GM12874 (cell line): ENCODE data around the gene DCAF15.

Source experiments
- TF ChIP-seq, protein P1 (sequence below): IDR thresholded peaks from 2 replicates; pipeline ENCODE4 v1.5.1; 2011; ENCODE audit warnings: low read depth, mild to moderate bottlenecking, control low read depth, low read length, moderate library complexity; ENCODE audit not compliant: insufficient read depth

DCAF15 gene

GRCh38 chr19:13995878-13996765 lies 43.8 kb downstream of the DCAF15 start:
- TF ChIP-seq, protein P1, sequence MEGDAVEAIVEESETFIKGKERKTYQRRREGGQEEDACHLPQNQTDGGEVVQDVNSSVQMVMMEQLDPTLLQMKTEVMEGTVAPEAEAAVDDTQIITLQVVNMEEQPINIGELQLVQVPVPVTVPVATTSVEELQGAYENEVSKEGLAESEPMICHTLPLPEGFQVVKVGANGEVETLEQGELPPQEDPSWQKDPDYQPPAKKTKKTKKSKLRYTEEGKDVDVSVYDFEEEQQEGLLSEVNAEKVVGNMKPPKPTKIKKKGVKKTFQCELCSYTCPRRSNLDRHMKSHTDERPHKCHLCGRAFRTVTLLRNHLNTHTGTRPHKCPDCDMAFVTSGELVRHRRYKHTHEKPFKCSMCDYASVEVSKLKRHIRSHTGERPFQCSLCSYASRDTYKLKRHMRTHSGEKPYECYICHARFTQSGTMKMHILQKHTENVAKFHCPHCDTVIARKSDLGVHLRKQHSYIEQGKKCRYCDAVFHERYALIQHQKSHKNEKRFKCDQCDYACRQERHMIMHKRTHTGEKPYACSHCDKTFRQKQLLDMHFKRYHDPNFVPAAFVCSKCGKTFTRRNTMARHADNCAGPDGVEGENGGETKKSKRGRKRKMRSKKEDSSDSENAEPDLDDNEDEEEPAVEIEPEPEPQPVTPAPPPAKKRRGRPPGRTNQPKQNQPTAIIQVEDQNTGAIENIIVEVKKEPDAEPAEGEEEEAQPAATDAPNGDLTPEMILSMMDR, result no peak

- TF ChIP-seq, protein P1, result no peak
Observed at GRCh38 chr19:13996928-13997630, 44.8 kb downstream of the DCAF15 start.

- TF ChIP-seq, protein P1, result no peak
Observed at GRCh38 chr19:13997631-13997962, 45.3 kb downstream of the DCAF15 start.

DNA sequence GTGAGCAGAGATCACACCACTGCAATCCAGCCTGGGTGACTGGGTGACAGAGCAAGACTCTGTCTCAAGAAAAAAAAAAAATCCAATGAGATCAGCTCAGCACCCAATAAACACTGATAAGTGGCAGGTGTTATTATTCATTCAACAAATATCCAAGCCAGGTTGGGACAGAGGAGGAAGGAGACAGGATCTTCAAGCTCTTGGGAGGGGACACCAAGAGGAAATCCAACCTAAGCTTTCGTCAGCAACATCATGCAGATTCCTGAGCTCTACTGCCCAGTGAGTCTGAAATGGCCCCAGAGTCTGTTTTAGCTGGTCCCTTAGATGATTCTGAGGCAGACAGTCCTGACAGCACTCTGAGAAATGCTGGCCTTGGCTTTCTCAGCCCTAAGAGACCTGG lies 46.1 kb downstream of the DCAF15 start:
- TF ChIP-seq, protein P1, result no peak

- TF ChIP-seq, protein P1, result no peak
Observed at GRCh38 chr19:13999085-13999484, 46.8 kb downstream of the DCAF15 start.

GRCh38 chr19:14000691-14001375 lies 48.5 kb downstream of the DCAF15 start:
- TF ChIP-seq, protein P1, result no peak
